Esophagus squamous epithelium (tissue), 5 donors: ENCODE results near the gene ATXN1. TPM values are rescaled to one million over a fixed set of nuclear protein-coding genes. Genes with fewer than 3 reads are reported as not detected.
A peak's percentile ranks its signal among the peaks of the same experiment; 100 is the strongest.
"Not testable (repeated sequence)": the region's sequence is repeated elsewhere in the genome, so short reads cannot be mapped to it uniquely, and the experiment has no call there.

Source experiments
- DNase-seq: peaks from one replicate; lab custom pipeline; 2025; lab: John Stamatoyannopoulos, UW
- H3K27ac ChIP-seq, 4 donors: fragments of 200-600 bp; sonication (generic); one replicate each; pipeline ENCODE4 v1.5.1; 2016 to 2019; ENCODE audit warnings: mild to moderate bottlenecking in 1 of 4
- H3K27me3 ChIP-seq, 4 donors: fragments of 200-600 bp; sonication (generic); 1 replicate in 3 of 4; 2 replicates in 1 of 4; pipeline versions ENCODE4 v1.5.1 to v1.6.0; 2017 to 2021; ENCODE audit warnings: antibody characterized with exemption in 1 of 4
- H3K36me3 ChIP-seq, 3 donors: fragments of 200-600 bp; sonication (generic); one replicate each; pipeline ENCODE4 v1.5.1; 2016 to 2019
- H3K4me1 ChIP-seq, 3 donors: fragments of 200-600 bp; sonication (generic); one replicate each; pipeline ENCODE4 v1.5.1; 2017 to 2019
- H3K4me3 ChIP-seq, 4 donors: fragments of 200-600 bp; sonication (generic); 1 replicate in 3 of 4; 2 replicates in 1 of 4; pipeline ENCODE4 v1.5.1; 2016 to 2019; ENCODE audit warnings: mild to moderate bottlenecking in 2 of 4, moderate library complexity in 1 of 4
- H3K9me3 ChIP-seq, 3 donors: fragments of 200-600 bp; sonication (generic); one replicate each; pipeline ENCODE4 v1.5.1; 2016 to 2019
- POLR2A ChIP-seq, 4 donors: fragments of 450-650 bp; IDR thresholded peaks; one replicate each; pipeline ENCODE4 v1.6.1; 2017; ENCODE audit warnings: antibody characterized with exemption in 4 of 4, mild to moderate bottlenecking in 4 of 4, moderate library complexity in 3 of 4
- WGBS, 2 donors: methylation state at CpG; one replicate each; pipeline ENCODE4 v1.1.5; 2018; 5-methylcytosine and 5-hydroxymethylcytosine counted together
- intact Hi-C: fragments of 100-400 bp; cut with DNase I; formaldehyde crosslinking; loops from one replicate; pipeline ENCODE4 v1.15.0; 2022
- total RNA-seq, 4 donors: library from RNA; depleted of rRNA; stranded (reverse); fragments of >200 nt; gene quantifications; one replicate each; pipeline ENCODE4 v1.1.0, GENCODE V29; 2016
- TF ChIP-seq, protein P1 (sequence below), 6 experiments: fragments of 450-650 bp in 4 of 6; fragments of 200-600 bp in 2 of 6; sonication (generic) in 2 of 6; IDR thresholded peaks; one replicate each; pipeline ENCODE4 v1.5.1; 2016 to 2019; ENCODE audit warnings: antibody characterized with exemption in 6 of 6, mild to moderate bottlenecking in 4 of 6, moderate library complexity in 4 of 6
- donor health status: DM: yes; HTN: yes; CAD: no.

Gene ATXN1
- total RNA-seq, 4 donors from 2014 or later = 17.5 to 50.5 (median 28.5) TPM

DNA sequence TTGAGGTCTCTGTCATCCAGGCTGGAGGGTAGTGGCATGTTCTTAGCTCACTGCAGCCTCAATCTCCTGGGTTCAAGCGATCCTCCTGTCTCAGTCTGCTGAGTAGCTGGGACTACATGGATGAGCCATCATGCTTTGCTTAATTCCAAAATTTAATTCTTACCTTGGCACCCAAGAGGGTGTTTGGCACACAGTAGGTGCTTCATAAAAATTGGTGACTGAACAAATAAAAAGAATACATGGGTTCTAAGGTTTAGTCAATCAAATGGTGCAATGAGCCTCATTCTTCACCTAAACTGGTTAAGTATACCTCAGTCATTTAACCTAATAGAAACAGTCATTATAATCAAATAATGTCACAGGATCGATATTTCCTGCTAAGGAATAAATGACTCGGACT, 352.5 kb downstream of the ATXN1 start:
- Histone ChIP-seq H3K27me3 (no peaks in the 10 kb centered on the region), H3K27ac (no peak overlapping the region), H3K4me3 (no peak overlapping the region), H3K4me1 (peaks cover 0 to 70% (median 14%) of the 10 kb centered on the region in 3 donors), H3K36me3 (no peaks in the 10 kb centered on the region), H3K9me3 (no peaks in the 10 kb centered on the region)
- TF ChIP-seq, protein P1, sequence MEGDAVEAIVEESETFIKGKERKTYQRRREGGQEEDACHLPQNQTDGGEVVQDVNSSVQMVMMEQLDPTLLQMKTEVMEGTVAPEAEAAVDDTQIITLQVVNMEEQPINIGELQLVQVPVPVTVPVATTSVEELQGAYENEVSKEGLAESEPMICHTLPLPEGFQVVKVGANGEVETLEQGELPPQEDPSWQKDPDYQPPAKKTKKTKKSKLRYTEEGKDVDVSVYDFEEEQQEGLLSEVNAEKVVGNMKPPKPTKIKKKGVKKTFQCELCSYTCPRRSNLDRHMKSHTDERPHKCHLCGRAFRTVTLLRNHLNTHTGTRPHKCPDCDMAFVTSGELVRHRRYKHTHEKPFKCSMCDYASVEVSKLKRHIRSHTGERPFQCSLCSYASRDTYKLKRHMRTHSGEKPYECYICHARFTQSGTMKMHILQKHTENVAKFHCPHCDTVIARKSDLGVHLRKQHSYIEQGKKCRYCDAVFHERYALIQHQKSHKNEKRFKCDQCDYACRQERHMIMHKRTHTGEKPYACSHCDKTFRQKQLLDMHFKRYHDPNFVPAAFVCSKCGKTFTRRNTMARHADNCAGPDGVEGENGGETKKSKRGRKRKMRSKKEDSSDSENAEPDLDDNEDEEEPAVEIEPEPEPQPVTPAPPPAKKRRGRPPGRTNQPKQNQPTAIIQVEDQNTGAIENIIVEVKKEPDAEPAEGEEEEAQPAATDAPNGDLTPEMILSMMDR (IDR thresholded peaks at IDR 0.05) = no peak
- no peak for TF ChIP-seq POLR2A (IDR thresholded peaks at IDR 0.05)
- intact Hi-C loops = loop anchor here (10.0 kb wide), 1 partner anchor 74 kb away; no protein-coding TSS in a partner anchor
- WGBS, 2 donors = 90 to 95% methylated on average over 3 of the region's 3 CpGs
- DNase-seq = no peak

DNA sequence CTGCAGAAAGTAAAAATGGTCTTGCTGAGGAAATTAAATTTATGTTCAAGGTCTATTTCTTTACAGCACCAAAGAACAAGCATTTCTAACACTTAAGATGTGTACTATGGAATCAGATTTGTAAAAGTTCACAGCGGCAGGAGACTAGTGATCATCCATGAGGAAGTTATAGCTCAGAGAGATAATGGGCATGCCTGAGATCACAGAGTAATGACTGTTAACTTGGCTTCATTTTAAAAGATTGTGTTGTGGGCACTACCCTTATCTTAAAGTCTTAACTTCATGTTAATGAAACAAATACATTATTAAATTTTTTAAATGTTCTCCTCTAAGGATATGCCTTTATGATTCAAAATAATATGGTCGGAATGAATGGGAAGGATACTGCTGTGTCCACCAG, 354.3 kb downstream of the ATXN1 start:
- Histone ChIP-seq H3K27me3 (no peaks in the 10 kb centered on the region), H3K4me1 (peaks cover 0 to 69% (median 13%) of the 10 kb centered on the region in 3 donors), H3K36me3 (no peaks in the 10 kb centered on the region), H3K9me3 (no peaks in the 10 kb centered on the region), H3K4me3 (no peak overlapping the region), H3K27ac (peak overlapping the region; percentile 36 to 79 (median 64))
- 70 to 75% methylated on average over 2 of the region's 2 CpGs for WGBS, 2 donors
- intact Hi-C loops = loop anchor here (10.0 kb wide), 1 partner anchor 72 kb away; no protein-coding TSS in a partner anchor
- no peak for TF ChIP-seq POLR2A (IDR thresholded peaks at IDR 0.05)
- TF ChIP-seq, protein P1 (IDR thresholded peaks at IDR 0.05) = no peak
- DNase-seq = no peak

DNA sequence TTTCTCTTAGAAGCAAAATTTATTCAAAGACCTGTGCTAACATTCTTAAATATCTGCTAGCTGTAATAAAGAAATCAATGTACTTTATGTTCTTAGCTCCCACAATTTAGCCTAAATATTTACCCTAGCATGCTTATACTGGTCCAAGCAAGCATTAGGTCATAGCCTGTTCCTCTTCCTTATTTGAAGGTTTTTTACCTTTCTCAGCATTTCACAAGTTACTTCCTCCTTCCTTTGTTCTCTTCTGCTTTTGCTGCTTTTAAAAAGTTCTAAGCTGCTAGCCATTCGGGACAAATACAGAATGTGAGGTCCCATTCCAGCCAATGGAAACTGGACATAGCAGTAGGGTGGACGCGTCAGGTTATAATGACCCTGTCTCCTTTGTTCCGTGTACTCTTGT, 354.7 kb downstream of the ATXN1 start:
- 37 to 52% methylated on average over 4 of the region's 4 CpGs for WGBS, 2 donors
- intact Hi-C loops = loop anchor here (10.0 kb wide), 1 partner anchor 72 kb away; no protein-coding TSS in a partner anchor
- H3K27ac ChIP-seq = peak overlapping the region; percentile 36 to 79 (median 64)
- not testable (repeated sequence) for H3K9me3 ChIP-seq, DNase-seq, H3K27me3 ChIP-seq, H3K36me3 ChIP-seq, H3K4me3 ChIP-seq
- peaks cover 0 to 69% (median 15%) of the 10 kb centered on the region in 3 donors for H3K4me1 ChIP-seq

DNA sequence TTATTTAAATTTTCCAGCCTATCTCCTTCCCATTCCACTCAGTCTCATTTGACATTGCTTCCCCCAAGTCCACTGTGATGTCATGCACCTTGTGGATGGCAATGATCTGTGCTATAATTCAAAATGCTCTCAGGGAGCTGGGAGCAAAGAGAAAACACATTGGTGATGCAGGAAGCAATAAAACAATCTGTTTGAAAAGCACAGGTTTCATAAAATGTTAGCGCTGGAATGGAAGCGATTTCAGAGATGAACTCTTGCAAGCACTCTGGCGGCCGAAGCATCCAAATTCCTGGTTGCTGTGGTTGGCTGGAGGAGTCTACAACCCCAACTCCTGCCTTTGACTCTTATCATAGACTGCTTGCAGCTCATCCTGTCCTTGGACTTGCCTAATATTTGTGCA, 355.9 kb downstream of the ATXN1 start:
- TF ChIP-seq POLR2A (IDR thresholded peaks at IDR 0.05) = no peak
- TF ChIP-seq, protein P1 (IDR thresholded peaks at IDR 0.05) = no peak
- Histone ChIP-seq H3K4me3 (no peak overlapping the region), H3K27me3 (no peaks in the 10 kb centered on the region), H3K36me3 (no peaks in the 10 kb centered on the region), H3K27ac (peak overlapping the region in 3 of 4 donors; percentile 7 to 79 (median 38)), H3K9me3 (no peaks in the 10 kb centered on the region), H3K4me1 (peaks cover 0 to 69% (median 15%) of the 10 kb centered on the region in 3 donors)
- intact Hi-C loops = loop anchor here (10.0 kb wide), 1 partner anchor 71 kb away; no protein-coding TSS in a partner anchor
- WGBS, 2 donors = 85 to 98% methylated on average over 4 of the region's 4 CpGs
- DNase-seq = no peak

DNA sequence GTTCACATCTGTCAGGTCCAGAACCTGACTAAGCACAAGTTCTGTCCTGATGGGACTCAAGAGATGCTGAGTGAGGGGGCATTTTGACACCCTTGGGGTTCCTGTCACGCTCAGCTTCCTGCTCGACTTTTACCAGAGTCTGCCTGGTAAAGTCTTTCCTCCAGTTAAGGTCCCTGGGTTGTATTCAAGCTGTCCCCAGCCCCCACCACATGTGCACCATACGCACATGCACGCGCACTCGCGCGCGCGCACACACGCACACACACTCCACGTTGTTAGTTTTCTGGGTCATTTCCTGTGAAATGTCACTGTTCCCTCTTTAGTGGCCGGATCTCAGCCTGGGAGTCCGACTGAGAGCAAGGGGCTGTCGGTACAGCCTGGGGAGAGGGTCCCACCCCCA, 356.8 kb downstream of the ATXN1 start:
- Histone ChIP-seq H3K9me3 (no peaks in the 10 kb centered on the region), H3K4me3 (no peak overlapping the region), H3K27ac (no peak overlapping the region), H3K4me1 (peaks cover 0 to 60% (median 15%) of the 10 kb centered on the region in 3 donors), H3K36me3 (no peaks in the 10 kb centered on the region), H3K27me3 (no peaks in the 10 kb centered on the region)
- DNase-seq = no peak
- TF ChIP-seq, protein P1 (IDR thresholded peaks at IDR 0.05) = no peak
- no peak for TF ChIP-seq POLR2A (IDR thresholded peaks at IDR 0.05)
- intact Hi-C loops = loop anchor here (10.0 kb wide), 1 partner anchor 70 kb away; no protein-coding TSS in a partner anchor
- WGBS, 2 donors = 90 to 91% methylated on average over 15 of the region's 15 CpGs
